Bone marrow (tissue), 2 donors: ENCODE data around the gene CEL.
"Not testable (repeated sequence)": the region's sequence is repeated elsewhere in the genome, so short reads cannot be mapped to it uniquely, and the experiment has no call there.

Experiments
- DNase-seq, 2 donors: peaks; one replicate each; lab custom pipeline; 2025; lab: John Stamatoyannopoulos, UW

CEL gene

GRCh38 chr9:133064241-133065069 lies 2.7 kb downstream of the CEL start:
- no peak for DNase-seq

- no peak for DNase-seq
Measured at GRCh38 chr9:133065070-133065388, 3.2 kb downstream of the CEL start.

- DNase-seq: no peak
Measured at GRCh38 chr9:133066181-133066983, 4.6 kb downstream of the CEL start.

GRCh38 chr9:133067006-133067405 lies 5.2 kb downstream of the CEL start:
- no peak for DNase-seq

- DNase-seq: no peak
Measured at GRCh38 chr9:133067813-133068212, 6.0 kb downstream of the CEL start.

- not testable (repeated sequence) for DNase-seq
Measured at GRCh38 chr9:133068431-133068830, 6.7 kb downstream of the CEL start.

GRCh38 chr9:133070500-133070961 lies 8.8 kb downstream of the CEL start:
- not testable (repeated sequence) for DNase-seq

- DNase-seq: not testable (repeated sequence)
Measured at GRCh38 chr9:133070985-133071384, 9.2 kb downstream of the CEL start.

GRCh38 chr9:133071484-133072150 lies 9.8 kb downstream of the CEL start:
- DNase-seq: no peak

- not testable (repeated sequence) for DNase-seq
Measured at GRCh38 chr9:133072210-133072609, 10.4 kb downstream of the CEL start.

GRCh38 chr9:133073086-133074014 lies 11.6 kb downstream of the CEL start:
- no peak for DNase-seq

GRCh38 chr9:133074111-133074651 lies 12.4 kb downstream of the CEL start:
- DNase-seq: no peak

- no peak for DNase-seq
Measured at GRCh38 chr9:133075925-133076630, 14.3 kb downstream of the CEL start.

GRCh38 chr9:133076691-133077090 lies 14.9 kb downstream of the CEL start:
- no peak for DNase-seq

GRCh38 chr9:133078486-133078885 lies 16.7 kb downstream of the CEL start:
- DNase-seq: no peak

- no peak for DNase-seq
Measured at GRCh38 chr9:133080161-133080560, 18.4 kb downstream of the CEL start.

- not testable (repeated sequence) for DNase-seq
Measured at GRCh38 chr9:133080786-133081779, 19.3 kb downstream of the CEL start.

GRCh38 chr9:133081957-133082644 lies 20.3 kb downstream of the CEL start:
- DNase-seq: not testable (repeated sequence)

GRCh38 chr9:133083688-133084087 lies 21.9 kb downstream of the CEL start:
- DNase-seq: not testable (repeated sequence)
